ENCODE results near the gene COL8A1. TPM values are rescaled to one million over a fixed set of nuclear protein-coding genes. Genes with fewer than 3 reads are reported as not detected.

COL8A1 gene
- polyA plus RNA-seq, 3 donors = not detected

DNA sequence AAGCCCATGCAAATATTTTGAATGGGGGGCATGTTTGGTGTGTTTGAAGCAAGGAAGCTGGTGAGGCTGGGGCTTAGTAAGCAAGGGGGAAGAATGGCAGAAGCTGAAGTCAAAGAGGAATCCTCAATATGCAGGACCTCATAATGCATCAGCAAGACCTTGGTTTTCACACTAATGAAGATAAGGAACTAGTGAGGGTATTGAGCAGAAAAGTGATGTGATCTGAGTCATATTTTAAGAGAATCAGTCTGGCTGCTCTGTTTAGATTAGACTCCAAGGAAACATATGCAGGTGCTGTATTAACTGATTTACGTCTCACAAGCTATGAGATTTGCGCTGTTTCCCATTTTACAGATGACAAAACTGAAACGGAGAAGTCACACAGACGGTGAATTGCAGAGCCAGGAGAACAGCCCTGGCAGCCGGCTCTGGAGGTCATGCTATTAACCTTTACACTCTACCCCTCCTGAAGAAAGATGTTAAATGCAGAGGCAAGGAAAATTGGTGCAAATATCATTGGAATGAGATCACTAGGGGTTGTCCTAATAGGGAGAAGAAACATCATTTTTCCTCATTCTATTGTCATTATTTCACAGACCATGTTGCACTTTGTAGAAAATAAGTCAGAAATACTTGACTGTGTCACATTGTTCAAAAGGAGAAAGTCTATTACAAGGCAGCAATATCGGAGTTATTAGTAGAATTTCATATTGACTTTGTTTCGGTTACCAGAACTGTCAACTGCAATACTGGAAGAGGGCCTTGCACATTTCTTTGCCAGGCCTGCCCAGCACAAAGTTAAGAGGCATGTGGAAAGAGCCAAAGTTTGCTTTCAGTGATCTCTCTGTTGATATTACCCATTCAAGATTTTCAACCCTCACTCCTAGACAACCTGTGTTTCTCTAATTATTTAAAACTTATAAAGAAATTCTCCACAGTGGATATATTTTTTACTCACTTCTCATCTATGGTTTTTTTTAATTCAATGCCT, 64.9 kb downstream of the COL8A1 start:
- Mint-ChIP-seq H3K36me3 (no peaks in the 10 kb centered on the region), H3K9me3 (peaks cover 0 to 3% (median 0%) of the 10 kb centered on the region in 7 donors), H3K27me3 (ENCODE audit: low read depth in 3 of 3) (peaks cover 0 to 4% (median 2%) of the 10 kb centered on the region in 3 donors), H3K27ac (no peak overlapping the region), H3K4me1 (no peaks in the 10 kb centered on the region), H3K4me3 (no peak overlapping the region)
- no peak overlapping the region for H3K9ac ChIP-seq (ENCODE audit: insufficient read depth, low read length, poor library complexity, severe bottlenecking)
- no peak for TF ChIP-seq CTCF (IDR thresholded peaks at IDR 0.05)
- no peaks in the 10 kb centered on the region for H4K20me1 ChIP-seq (ENCODE audit: insufficient read depth, low read length)
- intact Hi-C loops (cut with micrococcal nuclease) = no loop called here
- H3K36me3 ChIP-seq (replicated peaks in 1 of 2; ENCODE audit: control insufficient read depth in 1 of 2, insufficient read depth in 2 of 2, low read length in 2 of 2) = no peaks in the 10 kb centered on the region
- DNase-seq = no peak
- H3K4me3 ChIP-seq (replicated peaks in 1 of 3; ENCODE audit: low read depth in 2 of 3, low read length in 3 of 3) = no peak overlapping the region
- no peak overlapping the region for H2AFZ ChIP-seq (ENCODE audit: insufficient read depth, low read depth, low read length, poor library complexity, severe bottlenecking)
- no peaks in the 10 kb centered on the region for H3K9me3 ChIP-seq (replicated peaks in 1 of 2; ENCODE audit: control insufficient read depth in 1 of 2, insufficient read depth in 1 of 2, low read length in 2 of 2)
- H3K4me2 ChIP-seq (replicated peaks; ENCODE audit: extremely low read depth, low read length, poor library complexity, severe bottlenecking) = no peak overlapping the region
- H3K4me1 ChIP-seq (ENCODE audit: control insufficient read depth in 1 of 2, insufficient read depth in 2 of 2, low read length in 2 of 2) = no peaks in the 10 kb centered on the region
- no peaks in the 10 kb centered on the region for H3K79me2 ChIP-seq (ENCODE audit: insufficient read depth, low read length)
- no peaks in the 10 kb centered on the region for H3K27me3 ChIP-seq (ENCODE audit: control insufficient read depth in 2 of 2, insufficient read depth in 2 of 2, low read length in 2 of 2)
- WGBS (ENCODE audit: insufficient coverage) = no CpG with 5 or more reads among the region's 7 CpGs
- H3K27ac ChIP-seq (ENCODE audit: low read depth in 1 of 2, low read length in 2 of 2) = no peak overlapping the region

- no peaks in the 10 kb centered on the region for H3K79me2 ChIP-seq (ENCODE audit: insufficient read depth, low read length)
- Mint-ChIP-seq H3K36me3 (no peaks in the 10 kb centered on the region), H3K27ac (no peak overlapping the region), H3K4me1 (no peaks in the 10 kb centered on the region), H3K4me3 (no peak overlapping the region), H3K9me3 (peaks cover 0 to 3% (median 0%) of the 10 kb centered on the region in 7 donors), H3K27me3 (ENCODE audit: low read depth in 3 of 3) (peaks cover 0 to 4% (median 2%) of the 10 kb centered on the region in 3 donors)
- H3K27ac ChIP-seq (ENCODE audit: low read depth in 1 of 2, low read length in 2 of 2) = no peak overlapping the region
- H3K4me2 ChIP-seq (replicated peaks; ENCODE audit: extremely low read depth, low read length, poor library complexity, severe bottlenecking) = no peak overlapping the region
- 86% methylated on average over 2 of the region's 2 CpGs for WGBS (ENCODE audit: insufficient coverage)
- H3K4me3 ChIP-seq (replicated peaks in 1 of 3; ENCODE audit: low read depth in 2 of 3, low read length in 3 of 3) = no peak overlapping the region
- H3K36me3 ChIP-seq (replicated peaks in 1 of 2; ENCODE audit: control insufficient read depth in 1 of 2, insufficient read depth in 2 of 2, low read length in 2 of 2) = no peaks in the 10 kb centered on the region
- no peaks in the 10 kb centered on the region for H3K9me3 ChIP-seq (replicated peaks in 1 of 2; ENCODE audit: control insufficient read depth in 1 of 2, insufficient read depth in 1 of 2, low read length in 2 of 2)
- intact Hi-C loops (cut with micrococcal nuclease) = no loop called here
- H4K20me1 ChIP-seq (ENCODE audit: insufficient read depth, low read length) = no peaks in the 10 kb centered on the region
- no peak for TF ChIP-seq CTCF (IDR thresholded peaks at IDR 0.05)
- no peaks in the 10 kb centered on the region for H3K4me1 ChIP-seq (ENCODE audit: control insufficient read depth in 1 of 2, insufficient read depth in 2 of 2, low read length in 2 of 2)
- H3K9ac ChIP-seq (ENCODE audit: insufficient read depth, low read length, poor library complexity, severe bottlenecking) = no peak overlapping the region
- DNase-seq = no peak
- H2AFZ ChIP-seq (ENCODE audit: insufficient read depth, low read depth, low read length, poor library complexity, severe bottlenecking) = no peak overlapping the region
- no peaks in the 10 kb centered on the region for H3K27me3 ChIP-seq (ENCODE audit: control insufficient read depth in 2 of 2, insufficient read depth in 2 of 2, low read length in 2 of 2)
These were observed 66.0 kb downstream of the COL8A1 start for GRCh38 chr3:99704417-99704816.
